T-cell (primary cell): Measurements from ENCODE around the gene CNTN2. TPM values are rescaled to one million over a fixed set of nuclear protein-coding genes. Genes with fewer than 3 reads are reported as not detected.

Experiments
- ATAC-seq, 4 experiments: fragments of 200-7000 bp in 3 of 4; fragments of 150-1000 bp in 1 of 4; cut with Tn5 transposase; replicated peaks in 1 of 4; 1 replicate in 3 of 4; 2 replicates in 1 of 4; pipeline ENCODE4 v1.10.0; 2021; ENCODE audit warnings: moderate library complexity in 3 of 4, mild to moderate bottlenecking in 2 of 4, moderate number of reproducible peaks in 1 of 4
- CTCF ChIA-PET, 2 donors: fragments of 300-600 bp; sonication (Branson Sonifier 250); formaldehyde crosslinking; loops; one replicate each; lab custom pipeline; 2022; ENCODE audit warnings: antibody characterized with exemption in 2 of 2; lab: Charles Lee
- POLR2A ChIA-PET, 2 donors: fragments of 300-600 bp; sonication (Branson Sonifier 250); formaldehyde crosslinking; loops; one replicate each; lab custom pipeline; 2022; ENCODE audit warnings: antibody characterized with exemption in 2 of 2; lab: Charles Lee
- DNase-seq, 35 experiments: peaks; one replicate each; pipeline versions ENCODE4 v3.0.0 to v3.0.0-alpha.2; 2013 to 2023
- H3K27ac ChIP-seq: one replicate; pipeline ENCODE4 v1.5.1; 2013; ENCODE audit warnings: low read length
- H3K27me3 ChIP-seq, 2 experiments: replicated peaks in 1 of 2; 1 replicate in 1 of 2; 2 replicates in 1 of 2; pipeline versions ENCODE4 v1.6.1 to v1.7.0; 2013; ENCODE audit warnings: low read length in 1 of 2, mixed read lengths in 1 of 2; ENCODE audit not compliant: control insufficient read depth in 2 of 2, insufficient read depth in 2 of 2; ENCODE audit errors: extremely low read depth in 1 of 2
- H3K36me3 ChIP-seq, 2 donors: 1 replicate in 1 of 2; 2 replicates in 1 of 2; pipeline versions ENCODE4 v1.6.1 to v1.7.0; 2013; ENCODE audit warnings: low read length in 1 of 2; ENCODE audit not compliant: control insufficient read depth in 2 of 2, insufficient read depth in 1 of 2; ENCODE audit errors: extremely low read depth in 1 of 2
- H3K4me1 ChIP-seq, 2 experiments: 1 replicate in 1 of 2; 2 replicates in 1 of 2; pipeline versions ENCODE4 v1.6.1 to v1.7.0; 2013; ENCODE audit warnings: low read length in 2 of 2, mixed read lengths in 1 of 2; ENCODE audit not compliant: insufficient read depth in 2 of 2, control insufficient read depth in 1 of 2; ENCODE audit errors: extremely low read depth in 1 of 2
- H3K4me3 ChIP-seq, 2 donors: 1 replicate in 1 of 2; 2 replicates in 1 of 2; pipeline versions ENCODE4 v1.5.1 to v1.7.0; 2013; ENCODE audit warnings: mild to moderate bottlenecking in 2 of 2, low read length in 1 of 2, moderate library complexity in 1 of 2; ENCODE audit not compliant: control insufficient read depth in 1 of 2; ENCODE audit errors: extremely low read depth in 1 of 2
- H3K9me3 ChIP-seq: 2 replicates; pipeline ENCODE4 v1.7.0; 2013
- H3K27ac Mint-ChIP-seq, 2 donors: one replicate each; pipeline ENCODE4 v1.8.0; 2020 to 2021; ENCODE audit warnings: mild to moderate bottlenecking in 2 of 2, mixed read lengths in 2 of 2
- H3K27me3 Mint-ChIP-seq, 2 donors: one replicate each; pipeline ENCODE4 v1.8.0; 2021 to 2022; ENCODE audit warnings: mixed read lengths in 2 of 2
- H3K36me3 Mint-ChIP-seq: one replicate; pipeline ENCODE4 v1.8.0; 2021; ENCODE audit warnings: mixed read lengths
- H3K4me1 Mint-ChIP-seq, 3 donors: one replicate each; pipeline ENCODE4 v1.8.0; 2020 to 2022; ENCODE audit warnings: mixed read lengths in 3 of 3, mild to moderate bottlenecking in 1 of 3
- H3K4me3 Mint-ChIP-seq, 3 donors: one replicate each; pipeline ENCODE4 v1.8.0; 2020 to 2022; ENCODE audit warnings: mild to moderate bottlenecking in 3 of 3, mixed read lengths in 3 of 3, moderate library complexity in 3 of 3
- H3K9me3 Mint-ChIP-seq, 3 donors: one replicate each; pipeline ENCODE4 v1.8.0; 2020 to 2022; ENCODE audit warnings: mixed read lengths in 3 of 3
- WGBS: methylation state at CpG from one replicate; pipeline ENCODE4 v1.1.5; 2013; ENCODE audit warnings: missing lambda C conversion rate; ENCODE audit not compliant: insufficient coverage; 5-methylcytosine and 5-hydroxymethylcytosine counted together
- total RNA-seq, 35 experiments: library from RNA in 6 of 35; stranded (reverse) in 6 of 35; fragments of 120-200 nt in 1 of 35; gene quantifications; one replicate each; pipeline versions ENCODE4 v1.2.1 to v1.2.4 and lab custom pipeline; 2013 to 2026

CNTN2 gene
- total RNA-seq, 5 donors from 2014 or later (not counting 1 experiment from before 2014, with no cell fraction given): not detected

DNA sequence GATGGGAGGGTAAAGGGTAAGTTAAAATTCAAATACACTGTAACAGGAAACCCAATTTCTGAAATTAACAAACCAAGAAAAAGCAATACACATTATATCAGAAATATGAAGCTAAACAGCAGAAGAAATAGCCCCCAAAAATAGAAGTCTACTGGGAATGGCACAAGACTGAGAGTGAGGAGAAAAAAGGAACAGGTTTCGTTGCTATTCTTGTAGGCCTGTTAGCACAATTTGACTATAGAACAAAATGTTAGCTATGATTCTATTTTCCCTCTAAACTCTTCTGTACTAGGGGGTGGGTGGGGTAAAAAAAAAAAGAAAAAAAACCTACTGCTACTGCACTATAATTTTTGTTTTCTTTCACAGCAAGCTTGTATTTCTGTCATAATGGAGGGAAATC lies 66.3 kb downstream of the CNTN2 start:
- ATAC-seq: no peak
- peaks cover 0 to 67% of the 10 kb centered on the region in 2 donors for H3K36me3 ChIP-seq
- H3K4me1 Mint-ChIP-seq: peaks cover 5 to 12% (median 10%) of the 10 kb centered on the region in 3 donors
- no peak for DNase-seq
- peaks cover 45% of the 10 kb centered on the region for H3K36me3 Mint-ChIP-seq
- H3K4me1 ChIP-seq: no peaks in the 10 kb centered on the region
- ChIA-PET CTCF (interaction anchor here in 1 of 2 donors (0.7 to 1.6 kb wide), 4 partner anchors 13 to 147 kb away, joined by 3 to 5 read pairs (median 3); partner anchors contain the start of gene RBBP5), POLR2A (interaction anchor here in 1 of 2 donors (0.6 kb wide), 1 partner anchor 1274 kb away, joined by 4 read pairs; no protein-coding TSS in a partner anchor)
- H3K4me3 Mint-ChIP-seq: no peak overlapping the region
- no peak overlapping the region for H3K27ac Mint-ChIP-seq
- H3K9me3 Mint-ChIP-seq: no peaks in the 10 kb centered on the region
- no CpG with 5 or more reads among the region's 1 CpG for WGBS
- H3K27ac ChIP-seq: no peak overlapping the region
- no peaks in the 10 kb centered on the region for H3K9me3 ChIP-seq
- H3K27me3 Mint-ChIP-seq: no peaks in the 10 kb centered on the region
- no peaks in the 10 kb centered on the region for H3K27me3 ChIP-seq
- no peak overlapping the region for H3K4me3 ChIP-seq

DNA sequence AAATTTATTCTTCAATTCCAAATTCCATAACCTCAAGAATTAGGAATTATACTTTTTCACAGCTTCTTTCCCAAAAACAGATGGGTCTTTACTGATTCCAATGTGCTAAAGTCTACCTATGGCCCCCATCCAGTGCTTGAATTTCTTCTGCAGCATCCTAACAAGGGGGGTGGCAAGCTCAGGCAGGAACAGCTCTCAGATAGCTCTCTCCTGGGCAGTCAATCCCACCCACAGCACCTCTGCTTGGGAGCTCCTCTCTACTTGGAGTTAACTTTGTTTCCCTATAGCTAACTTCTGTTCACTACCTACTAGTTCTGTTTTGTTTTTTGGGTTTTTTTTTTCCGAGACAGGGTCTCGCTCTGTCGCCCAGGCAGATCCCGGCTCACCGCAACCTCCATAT lies 66.7 kb downstream of the CNTN2 start:
- Histone ChIP-seq H3K9me3 (no peaks in the 10 kb centered on the region), H3K27me3 (no peaks in the 10 kb centered on the region), H3K27ac (no peak overlapping the region), H3K4me3 (no peak overlapping the region), H3K4me1 (no peaks in the 10 kb centered on the region), H3K36me3 (peaks cover 0 to 67% of the 10 kb centered on the region in 2 donors)
- DNase-seq: no peak
- H3K27me3 Mint-ChIP-seq: no peaks in the 10 kb centered on the region
- H3K9me3 Mint-ChIP-seq: no peaks in the 10 kb centered on the region
- ChIA-PET CTCF (interaction anchor here in 1 of 2 donors (0.6 to 1.6 kb wide), 4 partner anchors 12 to 1166 kb away, joined by 3 to 5 read pairs (median 3); partner anchors contain the start of gene RBBP5), POLR2A (interaction anchor here in 1 of 2 donors (0.6 kb wide), 2 partner anchors 14 to 1274 kb away, joined by 3 to 4 read pairs; no protein-coding TSS in a partner anchor)
- H3K36me3 Mint-ChIP-seq: peaks cover 42% of the 10 kb centered on the region
- WGBS: 100% methylated on average over 2 of the region's 5 CpGs
- H3K27ac Mint-ChIP-seq: no peak overlapping the region
- no peak overlapping the region for H3K4me3 Mint-ChIP-seq
- peaks cover 5 to 12% (median 10%) of the 10 kb centered on the region in 3 donors for H3K4me1 Mint-ChIP-seq
- no peak for ATAC-seq

DNA sequence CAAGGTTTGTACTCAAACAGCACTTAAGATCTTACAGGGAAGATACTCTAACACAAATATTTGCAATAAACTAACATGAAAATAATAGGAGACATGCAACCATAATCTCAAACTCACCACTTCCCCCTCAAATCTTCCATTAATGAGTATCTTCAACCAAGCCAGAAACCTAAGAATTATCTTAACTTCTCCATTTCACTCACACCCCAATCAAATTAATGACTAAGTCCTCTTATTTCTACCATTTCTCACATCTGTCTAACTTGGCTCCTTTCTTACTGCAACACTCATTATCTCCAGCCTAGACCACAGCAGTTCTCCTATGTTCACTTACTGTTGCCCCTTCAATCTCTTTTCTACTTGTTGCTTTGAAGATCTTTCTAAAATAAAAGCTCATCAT lies 68.3 kb downstream of the CNTN2 start:
- Histone ChIP-seq H3K4me3 (no peak overlapping the region), H3K27ac (no peak overlapping the region), H3K27me3 (no peaks in the 10 kb centered on the region), H3K4me1 (no peaks in the 10 kb centered on the region), H3K9me3 (no peaks in the 10 kb centered on the region), H3K36me3 (peaks cover 0 to 60% of the 10 kb centered on the region in 2 donors)
- ChIA-PET CTCF (no interaction called here), POLR2A (no interaction called here)
- H3K27ac Mint-ChIP-seq: no peak overlapping the region
- H3K9me3 Mint-ChIP-seq: no peaks in the 10 kb centered on the region
- H3K4me1 Mint-ChIP-seq: peaks cover 12 to 20% (median 18%) of the 10 kb centered on the region in 3 donors
- DNase-seq: no peak
- H3K4me3 Mint-ChIP-seq: no peak overlapping the region
- H3K36me3 Mint-ChIP-seq: peaks cover 34% of the 10 kb centered on the region
- no peaks in the 10 kb centered on the region for H3K27me3 Mint-ChIP-seq
- ATAC-seq: no peak

DNA sequence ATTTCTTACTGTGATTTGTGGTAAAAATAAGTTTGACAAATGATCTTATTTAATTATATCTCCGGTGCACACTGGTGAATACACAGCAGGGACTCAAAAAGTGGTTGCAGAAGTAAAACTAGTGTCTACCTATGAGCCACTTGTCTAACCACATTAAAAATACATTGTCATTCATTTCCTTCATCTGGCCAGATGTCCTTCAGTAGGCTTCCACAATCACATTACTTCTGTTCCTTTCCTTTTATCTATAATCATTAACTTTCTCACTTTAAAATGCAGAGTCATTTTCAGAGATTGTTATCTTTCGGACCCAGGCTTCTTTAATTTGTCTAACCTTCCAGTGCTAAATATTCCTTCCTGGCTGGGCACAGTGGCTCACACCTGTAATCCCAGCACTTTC lies 75.7 kb downstream of the CNTN2 start:
- H3K4me3 ChIP-seq: no peak overlapping the region
- Mint-ChIP-seq H3K27me3 (no peaks in the 10 kb centered on the region), H3K4me3 (peak overlapping the region in 1 of 3 donors; percentile 5), H3K9me3 (no peaks in the 10 kb centered on the region), H3K27ac (no peak overlapping the region), H3K4me1 (peaks cover 58 to 66% (median 64%) of the 10 kb centered on the region in 3 donors), H3K36me3 (peaks cover 12% of the 10 kb centered on the region)
- H3K4me1 ChIP-seq: peaks cover 16 to 17% of the 10 kb centered on the region in 2 experiments
- no peaks in the 10 kb centered on the region for H3K27me3 ChIP-seq
- no peak overlapping the region for H3K27ac ChIP-seq
- no peak for DNase-seq
- no peak for ATAC-seq
- POLR2A ChIA-PET: no interaction called here
- CTCF ChIA-PET: no interaction called here
- 80% methylated on average over 1 of the region's 2 CpGs for WGBS
- H3K9me3 ChIP-seq: no peaks in the 10 kb centered on the region
- H3K36me3 ChIP-seq: peaks cover 3 to 29% of the 10 kb centered on the region in 2 donors

DNA sequence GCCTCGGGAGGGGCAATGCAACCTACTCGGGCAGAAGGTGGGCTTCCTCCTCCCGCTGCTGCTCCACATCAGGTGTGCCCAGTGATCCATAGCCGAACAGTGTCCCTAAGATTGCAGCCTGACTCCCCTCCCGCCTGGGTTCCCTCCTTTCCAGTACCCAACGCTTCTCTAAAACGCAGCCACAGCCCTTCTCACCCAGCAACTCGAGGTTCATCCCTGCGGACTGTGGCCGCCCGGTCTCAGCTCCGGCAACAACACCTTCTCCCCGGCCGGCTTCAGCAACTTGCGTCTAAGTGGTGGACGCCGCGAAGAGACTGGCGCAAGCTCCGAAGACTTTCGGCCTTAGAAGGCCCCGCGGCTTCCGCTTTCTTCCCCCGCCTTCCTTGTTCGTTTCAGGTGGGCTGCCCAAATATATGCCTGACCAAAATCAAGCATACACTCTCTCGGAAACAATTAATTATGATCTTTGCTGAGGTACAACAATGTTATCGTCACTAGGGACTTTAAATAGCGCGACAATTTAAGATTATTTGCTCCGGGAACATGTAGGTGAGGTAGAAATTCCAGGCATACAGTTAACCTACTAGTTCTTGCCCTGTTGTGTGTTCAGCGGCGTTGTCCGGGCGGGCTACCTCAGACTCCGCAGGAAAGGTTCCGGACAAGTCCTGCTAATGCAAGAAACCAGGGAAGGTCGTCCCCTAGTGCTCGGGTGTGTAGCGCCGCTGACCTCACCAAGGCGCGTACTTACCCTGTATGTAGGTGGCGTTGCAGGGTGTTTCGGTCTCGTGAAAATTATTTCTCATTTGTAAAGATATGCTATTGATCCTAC lies 78.9 kb downstream of the CNTN2 start, which contains the start of gene RBBP5:
Gene RBBP5 (minus strand): TSS at position 319 of the 829 bp plus-strand sequence. CDS start 105 bp downstream, at position 214.
- Histone ChIP-seq H3K36me3 (peaks cover 3 to 8% of the 10 kb centered on the region in 2 donors), H3K27ac (peak within 1 kb of the TSS; percentile 99), H3K9me3 (no peaks in the 10 kb centered on the region), H3K27me3 (no peaks in the 10 kb centered on the region), H3K4me3 (peak within 1 kb of the TSS; percentile 88 to 92), H3K4me1 (peaks cover 16 to 17% of the 10 kb centered on the region in 2 experiments)
- Mint-ChIP-seq H3K27me3 (no peaks in the 10 kb centered on the region), H3K4me1 (peaks cover 50 to 55% (median 52%) of the 10 kb centered on the region in 3 donors), H3K4me3 (peak within 1 kb of the TSS; percentile 97 to 99 (median 98)), H3K9me3 (no peaks in the 10 kb centered on the region), H3K36me3 (peaks cover 4% of the 10 kb centered on the region), H3K27ac (peak within 1 kb of the TSS; percentile 99 to 100)
- ChIA-PET CTCF (interaction anchor here in 1 of 2 donors (0.6 to 2.0 kb wide), 7 partner anchors 13 to 509 kb away, joined by 3 to 11 read pairs (median 3); no protein-coding TSS in a partner anchor), POLR2A (interaction anchor here (0.9 to 1.2 kb wide), 2 partner anchors 510 to 511 kb away, joined by 3 read pairs; no protein-coding TSS in a partner anchor)
- peak; percentile 88 to 98 (median 94) for DNase-seq
- peak; percentile 93 to 98 (median 98) for ATAC-seq
- 0% methylated on average over 32 of the region's 46 CpGs for WGBS

DNA sequence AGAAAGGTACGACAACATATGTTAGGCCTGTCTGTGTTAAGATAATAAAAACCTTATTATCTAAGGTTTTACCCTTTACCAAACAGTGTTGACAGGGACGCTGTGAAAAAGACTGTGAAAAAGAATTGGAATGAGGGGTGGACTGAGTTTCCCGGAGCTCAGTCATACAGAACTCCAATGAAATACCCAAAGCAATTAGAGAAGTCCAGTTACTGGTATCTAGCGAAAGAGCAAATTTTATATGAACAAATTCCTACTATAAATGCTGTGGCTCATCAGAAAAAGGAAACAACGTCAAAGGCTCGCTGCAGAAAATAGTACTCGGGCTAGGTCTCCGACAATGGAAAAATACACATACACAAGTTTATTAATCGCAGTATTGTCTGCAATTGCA lies 79.5 kb downstream of the CNTN2 start:
- H3K9me3 Mint-ChIP-seq: no peaks in the 10 kb centered on the region
- peaks cover 3 to 5% of the 10 kb centered on the region in 2 donors for H3K36me3 ChIP-seq
- ChIA-PET POLR2A (interaction anchor here in 1 of 2 donors (0.6 kb wide), 1 partner anchor 646 kb away, joined by 3 read pairs; no protein-coding TSS in a partner anchor), CTCF (interaction anchor here (0.8 to 1.5 kb wide), 7 partner anchors 19 to 202 kb away, joined by 3 to 11 read pairs (median 3); no protein-coding TSS in a partner anchor)
- peak overlapping the region; percentile 97 to 99 (median 98) for H3K4me3 Mint-ChIP-seq
- H3K4me3 ChIP-seq: peak overlapping the region; percentile 88 to 92
- no peaks in the 10 kb centered on the region for H3K27me3 Mint-ChIP-seq
- H3K9me3 ChIP-seq: no peaks in the 10 kb centered on the region
- H3K27ac ChIP-seq: peak overlapping the region; percentile 99
- ATAC-seq (no peak), DNase-seq (no peak)
- peaks cover 49 to 55% (median 52%) of the 10 kb centered on the region in 3 donors for H3K4me1 Mint-ChIP-seq
- peaks cover 3% of the 10 kb centered on the region for H3K36me3 Mint-ChIP-seq
- no peaks in the 10 kb centered on the region for H3K27me3 ChIP-seq
- peak overlapping the region; percentile 99 to 100 for H3K27ac Mint-ChIP-seq
- peaks cover 16 to 17% of the 10 kb centered on the region in 2 experiments for H3K4me1 ChIP-seq
- 17% methylated on average over 7 of the region's 9 CpGs for WGBS
